Liver (tissue), 3 donors: ENCODE measurements around the gene SELENOM.

Experiments
- ATF3 ChIP-seq: IDR thresholded peaks from 2 replicates; pipeline ENCODE4 v1.6.1; 2016; ENCODE audit warnings: antibody characterized with exemption
- FOXA1 ChIP-seq: IDR thresholded peaks from 2 replicates; pipeline ENCODE4 v1.6.1; 2016; ENCODE audit warnings: antibody characterized with exemption
- GABPA ChIP-seq, 2 donors: IDR thresholded peaks in 1 of 2; conservative IDR thresholded peaks in 1 of 2; 2 replicates each; pipeline ENCODE4 v1.6.1; 2016; ENCODE audit warnings: antibody characterized with exemption in 2 of 2, mild to moderate bottlenecking in 1 of 2, moderate library complexity in 1 of 2
- HNF4G ChIP-seq: IDR thresholded peaks from 2 replicates; pipeline ENCODE4 v1.6.1; 2016; ENCODE audit warnings: antibody characterized with exemption
- JUND ChIP-seq, 2 donors: IDR thresholded peaks; 2 replicates each; pipeline ENCODE4 v1.6.1; 2016; ENCODE audit warnings: antibody characterized with exemption in 2 of 2
- MAX ChIP-seq: IDR thresholded peaks from 2 replicates; pipeline ENCODE4 v1.6.1; 2016; ENCODE audit warnings: antibody characterized with exemption
- NR2F2 ChIP-seq: IDR thresholded peaks from 2 replicates; pipeline ENCODE4 v1.6.1; 2016; ENCODE audit warnings: antibody characterized with exemption
- RAD21 ChIP-seq, 2 donors: IDR thresholded peaks; 2 replicates each; pipeline ENCODE4 v1.6.1; 2016; ENCODE audit warnings: antibody characterized with exemption in 2 of 2, mild to moderate bottlenecking in 2 of 2
- RXRA ChIP-seq, 2 donors: IDR thresholded peaks; 2 replicates each; pipeline ENCODE4 v1.6.1; 2017 to 2018; ENCODE audit warnings: antibody characterized with exemption in 2 of 2, mild to moderate bottlenecking in 1 of 2
- SP1 ChIP-seq: IDR thresholded peaks from 2 replicates; pipeline ENCODE4 v1.6.1; 2018; ENCODE audit warnings: antibody characterized with exemption, mild to moderate bottlenecking
- TAF1 ChIP-seq: conservative IDR thresholded peaks from 2 replicates; pipeline ENCODE4 v1.6.1; 2016; ENCODE audit warnings: antibody characterized with exemption, mild to moderate bottlenecking
- ZBTB33 ChIP-seq: IDR thresholded peaks from 2 replicates; pipeline ENCODE4 v1.6.1; 2016; ENCODE audit warnings: antibody characterized with exemption
- TF ChIP-seq, protein P1 (sequence below): fragments of 150-350 bp; IDR thresholded peaks from 2 replicates; pipeline ENCODE4 v1.5.1; 2017; ENCODE audit warnings: improper control_type of control experiment, low read depth, low read length; ENCODE audit not compliant: missing input control
- TF ChIP-seq, protein P2 (sequence below): IDR thresholded peaks from 2 replicates; pipeline ENCODE4 v1.6.1; 2016; ENCODE audit warnings: antibody characterized with exemption, mild to moderate bottlenecking
- donor health status: healthy.
- donor health status: healthy.

DNA sequence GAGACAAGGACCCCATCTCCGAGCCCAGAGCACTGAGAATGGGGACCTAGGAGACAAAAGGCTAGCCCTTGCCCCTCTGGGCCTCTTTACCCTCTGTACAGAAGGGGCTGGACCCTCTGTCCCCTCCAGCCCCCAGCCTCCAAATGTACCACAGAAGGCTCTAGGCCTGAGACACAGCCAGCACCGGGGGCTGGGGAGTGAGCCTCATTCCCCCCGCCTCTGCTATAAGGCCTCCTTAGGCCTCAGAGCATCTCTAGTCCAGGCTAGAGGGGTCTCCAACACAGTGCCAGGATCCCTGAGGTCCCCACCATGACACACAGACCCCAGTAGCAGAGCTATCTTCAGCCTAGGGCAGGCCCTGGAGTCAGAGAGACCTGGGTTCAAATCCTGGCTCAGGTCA lies 21.4 kb downstream of the SELENOM start:
- TF ChIP-seq, protein P1, sequence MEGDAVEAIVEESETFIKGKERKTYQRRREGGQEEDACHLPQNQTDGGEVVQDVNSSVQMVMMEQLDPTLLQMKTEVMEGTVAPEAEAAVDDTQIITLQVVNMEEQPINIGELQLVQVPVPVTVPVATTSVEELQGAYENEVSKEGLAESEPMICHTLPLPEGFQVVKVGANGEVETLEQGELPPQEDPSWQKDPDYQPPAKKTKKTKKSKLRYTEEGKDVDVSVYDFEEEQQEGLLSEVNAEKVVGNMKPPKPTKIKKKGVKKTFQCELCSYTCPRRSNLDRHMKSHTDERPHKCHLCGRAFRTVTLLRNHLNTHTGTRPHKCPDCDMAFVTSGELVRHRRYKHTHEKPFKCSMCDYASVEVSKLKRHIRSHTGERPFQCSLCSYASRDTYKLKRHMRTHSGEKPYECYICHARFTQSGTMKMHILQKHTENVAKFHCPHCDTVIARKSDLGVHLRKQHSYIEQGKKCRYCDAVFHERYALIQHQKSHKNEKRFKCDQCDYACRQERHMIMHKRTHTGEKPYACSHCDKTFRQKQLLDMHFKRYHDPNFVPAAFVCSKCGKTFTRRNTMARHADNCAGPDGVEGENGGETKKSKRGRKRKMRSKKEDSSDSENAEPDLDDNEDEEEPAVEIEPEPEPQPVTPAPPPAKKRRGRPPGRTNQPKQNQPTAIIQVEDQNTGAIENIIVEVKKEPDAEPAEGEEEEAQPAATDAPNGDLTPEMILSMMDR = no peak
- TF ChIP-seq JUND (IDR thresholded peaks at IDR 0.05) (no peak), ATF3 (no peak), MAX (no peak), NR2F2 (no peak), RAD21 (IDR thresholded peaks at IDR 0.05) (no peak), TAF1 (no peak), GABPA (IDR thresholded peaks at IDR 0.05 in 1 of 2, conservative IDR thresholded peaks at IDR 0.05 in 1 of 2) (no peak), ZBTB33 (no peak), FOXA1 (no peak), SP1 (no peak), HNF4G (no peak), RXRA (IDR thresholded peaks at IDR 0.05) (no peak)
- TF ChIP-seq, protein P2, sequence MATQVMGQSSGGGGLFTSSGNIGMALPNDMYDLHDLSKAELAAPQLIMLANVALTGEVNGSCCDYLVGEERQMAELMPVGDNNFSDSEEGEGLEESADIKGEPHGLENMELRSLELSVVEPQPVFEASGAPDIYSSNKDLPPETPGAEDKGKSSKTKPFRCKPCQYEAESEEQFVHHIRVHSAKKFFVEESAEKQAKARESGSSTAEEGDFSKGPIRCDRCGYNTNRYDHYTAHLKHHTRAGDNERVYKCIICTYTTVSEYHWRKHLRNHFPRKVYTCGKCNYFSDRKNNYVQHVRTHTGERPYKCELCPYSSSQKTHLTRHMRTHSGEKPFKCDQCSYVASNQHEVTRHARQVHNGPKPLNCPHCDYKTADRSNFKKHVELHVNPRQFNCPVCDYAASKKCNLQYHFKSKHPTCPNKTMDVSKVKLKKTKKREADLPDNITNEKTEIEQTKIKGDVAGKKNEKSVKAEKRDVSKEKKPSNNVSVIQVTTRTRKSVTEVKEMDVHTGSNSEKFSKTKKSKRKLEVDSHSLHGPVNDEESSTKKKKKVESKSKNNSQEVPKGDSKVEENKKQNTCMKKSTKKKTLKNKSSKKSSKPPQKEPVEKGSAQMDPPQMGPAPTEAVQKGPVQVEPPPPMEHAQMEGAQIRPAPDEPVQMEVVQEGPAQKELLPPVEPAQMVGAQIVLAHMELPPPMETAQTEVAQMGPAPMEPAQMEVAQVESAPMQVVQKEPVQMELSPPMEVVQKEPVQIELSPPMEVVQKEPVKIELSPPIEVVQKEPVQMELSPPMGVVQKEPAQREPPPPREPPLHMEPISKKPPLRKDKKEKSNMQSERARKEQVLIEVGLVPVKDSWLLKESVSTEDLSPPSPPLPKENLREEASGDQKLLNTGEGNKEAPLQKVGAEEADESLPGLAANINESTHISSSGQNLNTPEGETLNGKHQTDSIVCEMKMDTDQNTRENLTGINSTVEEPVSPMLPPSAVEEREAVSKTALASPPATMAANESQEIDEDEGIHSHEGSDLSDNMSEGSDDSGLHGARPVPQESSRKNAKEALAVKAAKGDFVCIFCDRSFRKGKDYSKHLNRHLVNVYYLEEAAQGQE = no peak
